MCF 10A (cell line): ENCODE results near the gene ITGA5. TPM values are rescaled to one million over a fixed set of nuclear protein-coding genes. Genes with fewer than 3 reads are reported as not detected.

Experiments
- BruUV-seq: library from RNA; stranded (reverse); fragments of 400-500 nt; replicated peaks from 2 replicates; lab custom pipeline; 2021; lab: Mats Ljungman, UMichigan
- CTCF ChIA-PET: fragments of 300-600 bp; sonication (Branson Sonifier 250); formaldehyde crosslinking; extraction: SDS; loops from one replicate; lab custom pipeline; 2021; ENCODE audit warnings: antibody characterized with exemption, inconsistent platforms; lab: Yijun Ruan, JAX
- POLR2A ChIA-PET: fragments of 300-600, 350-650 bp; sonication (Branson Sonifier 250); formaldehyde crosslinking; extraction: SDS; loops from one replicate; lab custom pipeline; 2020; ENCODE audit warnings: antibody characterized with exemption, inconsistent platforms; lab: Yijun Ruan, JAX
- DNase-seq: peaks from one replicate; pipeline ENCODE4 v3.0.0-alpha.2; 2018; ENCODE audit not compliant: unreplicated experiment
- H3K27ac Mint-ChIP-seq: one replicate; pipeline ENCODE4 v1.8.0; 2022; ENCODE audit warnings: mild to moderate bottlenecking, low read depth, mixed read lengths; ENCODE audit not compliant: unreplicated experiment
- H3K27me3 Mint-ChIP-seq: one replicate; pipeline ENCODE4 v1.8.0; 2022; ENCODE audit warnings: mixed read lengths; ENCODE audit not compliant: insufficient read depth, unreplicated experiment
- H3K36me3 Mint-ChIP-seq: one replicate; pipeline ENCODE4 v1.8.0; 2022; ENCODE audit warnings: mild to moderate bottlenecking, moderate library complexity, mixed read lengths; ENCODE audit not compliant: insufficient read depth, unreplicated experiment
- H3K4me1 Mint-ChIP-seq: one replicate; pipeline ENCODE4 v1.8.0; 2022; ENCODE audit warnings: mixed read lengths; ENCODE audit not compliant: insufficient read depth, unreplicated experiment
- H3K4me3 Mint-ChIP-seq: one replicate; pipeline ENCODE4 v1.8.0; 2022; ENCODE audit warnings: mild to moderate bottlenecking, moderate library complexity, mixed read lengths; ENCODE audit not compliant: unreplicated experiment
- H3K9me3 Mint-ChIP-seq: one replicate; pipeline ENCODE4 v1.8.0; 2022; ENCODE audit warnings: mixed read lengths; ENCODE audit not compliant: unreplicated experiment
- intact Hi-C: fragments of 100-400 bp; cut with micrococcal nuclease; formaldehyde crosslinking; loops from 2 replicates; pipeline ENCODE4 v1.14.1; 2022
- total RNA-seq: library from RNA; stranded (reverse); gene quantifications from 2 replicates; pipeline ENCODE4 v1.2.3, GENCODE V29; 2022
- TF ChIP-seq, protein P1 (sequence below): fragments of 200-600 bp; IDR thresholded peaks from one replicate; pipeline ENCODE4 v1.8.0; 2022; ENCODE audit warnings: antibody characterized with exemption, mild to moderate bottlenecking; ENCODE audit not compliant: unreplicated experiment

Gene ITGA5
- total RNA-seq, 1 experiment from 2014 or later: 110 TPM

DNA sequence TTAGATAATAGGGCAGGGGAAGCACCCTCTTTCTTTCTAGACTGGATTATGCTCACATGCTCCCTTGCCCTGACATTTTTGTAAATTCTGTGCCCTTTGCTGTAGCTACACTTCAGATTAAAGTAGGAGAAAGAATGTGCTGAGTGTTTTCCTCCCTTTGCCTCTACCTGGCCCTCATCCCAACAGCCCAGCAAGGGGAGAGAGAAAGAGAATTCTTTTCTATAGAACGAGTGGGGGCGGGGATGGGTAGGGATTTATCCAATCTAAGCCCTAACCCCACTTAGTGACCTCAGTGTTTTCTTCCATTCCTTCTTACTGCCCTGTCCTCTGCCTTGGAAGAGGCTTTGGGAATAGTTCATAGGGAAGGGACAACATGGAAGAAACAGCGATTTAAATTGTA, 68.3 kb downstream of the ITGA5 start:
- no TSS peak for BruUV-seq
- no peak for DNase-seq
- ChIA-PET CTCF (interaction anchor here (0.9 to 2.9 kb wide), 5 partner anchors 10 to 58 kb away, joined by 3 to 12 read pairs (median 3); no protein-coding TSS in a partner anchor), POLR2A (interaction anchor here (0.7 to 2.2 kb wide), 2 partner anchors 10 to 71 kb away, joined by 3 to 6 read pairs; partner anchors contain the start of gene CBX5)
- peaks cover 9% of the 10 kb centered on the region for H3K4me1 Mint-ChIP-seq
- peaks cover 56% of the 10 kb centered on the region for H3K36me3 Mint-ChIP-seq
- H3K9me3 Mint-ChIP-seq: no peaks in the 10 kb centered on the region
- H3K4me3 Mint-ChIP-seq: no peak overlapping the region
- no peaks in the 10 kb centered on the region for H3K27me3 Mint-ChIP-seq
- intact Hi-C loops: no loop called here
- no peak overlapping the region for H3K27ac Mint-ChIP-seq
- TF ChIP-seq, protein P1, sequence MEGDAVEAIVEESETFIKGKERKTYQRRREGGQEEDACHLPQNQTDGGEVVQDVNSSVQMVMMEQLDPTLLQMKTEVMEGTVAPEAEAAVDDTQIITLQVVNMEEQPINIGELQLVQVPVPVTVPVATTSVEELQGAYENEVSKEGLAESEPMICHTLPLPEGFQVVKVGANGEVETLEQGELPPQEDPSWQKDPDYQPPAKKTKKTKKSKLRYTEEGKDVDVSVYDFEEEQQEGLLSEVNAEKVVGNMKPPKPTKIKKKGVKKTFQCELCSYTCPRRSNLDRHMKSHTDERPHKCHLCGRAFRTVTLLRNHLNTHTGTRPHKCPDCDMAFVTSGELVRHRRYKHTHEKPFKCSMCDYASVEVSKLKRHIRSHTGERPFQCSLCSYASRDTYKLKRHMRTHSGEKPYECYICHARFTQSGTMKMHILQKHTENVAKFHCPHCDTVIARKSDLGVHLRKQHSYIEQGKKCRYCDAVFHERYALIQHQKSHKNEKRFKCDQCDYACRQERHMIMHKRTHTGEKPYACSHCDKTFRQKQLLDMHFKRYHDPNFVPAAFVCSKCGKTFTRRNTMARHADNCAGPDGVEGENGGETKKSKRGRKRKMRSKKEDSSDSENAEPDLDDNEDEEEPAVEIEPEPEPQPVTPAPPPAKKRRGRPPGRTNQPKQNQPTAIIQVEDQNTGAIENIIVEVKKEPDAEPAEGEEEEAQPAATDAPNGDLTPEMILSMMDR: no peak

DNA sequence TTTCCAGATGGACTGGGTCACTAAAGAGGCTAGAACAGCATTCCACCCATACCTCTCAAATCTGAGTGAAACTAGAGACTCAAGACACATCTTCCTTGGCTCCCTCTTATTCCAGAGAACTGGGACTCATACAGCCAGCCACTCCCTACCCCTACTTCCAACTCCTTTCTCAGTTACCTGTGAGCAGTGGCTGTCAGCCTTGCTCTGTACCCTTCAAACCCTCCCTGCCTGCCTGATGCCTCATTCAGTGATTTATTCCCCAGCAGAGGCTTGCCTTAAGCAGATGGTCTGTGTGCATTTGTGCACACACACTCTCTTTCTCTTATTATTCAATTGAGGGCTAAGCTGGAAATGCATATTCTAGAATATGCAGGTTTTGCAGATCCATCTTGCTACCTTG, 69.4 kb downstream of the ITGA5 start:
- no peaks in the 10 kb centered on the region for H3K9me3 Mint-ChIP-seq
- peaks cover 8% of the 10 kb centered on the region for H3K4me1 Mint-ChIP-seq
- ChIA-PET CTCF (interaction anchor here (0.5 to 1.9 kb wide), 3 partner anchors 11 to 128 kb away, joined by 3 to 9 read pairs (median 3); no protein-coding TSS in a partner anchor), POLR2A (no interaction called here)
- DNase-seq: no peak
- H3K36me3 Mint-ChIP-seq: peaks cover 65% of the 10 kb centered on the region
- intact Hi-C loops: no loop called here
- BruUV-seq: no TSS peak
- no peak overlapping the region for H3K27ac Mint-ChIP-seq
- TF ChIP-seq, protein P1: no peak
- no peak overlapping the region for H3K4me3 Mint-ChIP-seq
- no peaks in the 10 kb centered on the region for H3K27me3 Mint-ChIP-seq

- no TSS peak for BruUV-seq
- H3K9me3 Mint-ChIP-seq: no peaks in the 10 kb centered on the region
- peaks cover 71% of the 10 kb centered on the region for H3K36me3 Mint-ChIP-seq
- H3K4me3 Mint-ChIP-seq: no peak overlapping the region
- intact Hi-C loops: no loop called here
- H3K27me3 Mint-ChIP-seq: no peaks in the 10 kb centered on the region
- DNase-seq: no peak
- CTCF ChIA-PET: interaction anchor here (1.1 kb wide), 1 partner anchor 12 kb away, joined by 3 read pairs; no protein-coding TSS in a partner anchor
- POLR2A ChIA-PET: no interaction called here
- no peak overlapping the region for H3K27ac Mint-ChIP-seq
- H3K4me1 Mint-ChIP-seq: peaks cover 8% of the 10 kb centered on the region
- TF ChIP-seq, protein P1: no peak
Measured at GRCh38 chr12:54349036-54349435, 70.0 kb downstream of the ITGA5 start.

Other genes starting within 250 kb of the ITGA5 start
- 42.6 and 52.8 TPM in 2 replicates for gene SMUG1, start 230.3 kb downstream of the ITGA5 start, total RNA-seq
- gene CBX5, start 139.1 kb downstream of the ITGA5 start, total RNA-seq: 109 and 112 TPM in 2 replicates
- gene HNRNPA1, start 138.5 kb downstream of the ITGA5 start, total RNA-seq: 1,158 and 1,435 TPM in 2 replicates
- gene NFE2, start 118.3 kb downstream of the ITGA5 start, total RNA-seq: 0.40 and 0.64 TPM in 2 replicates
- 207 and 299 TPM in 2 replicates for gene COPZ1, start 94.1 kb downstream of the ITGA5 start, total RNA-seq
- 0.17 TPM in 1 of 2 replicates, not detected in the other for gene GPR84, start 54.8 kb downstream of the ITGA5 start, total RNA-seq
- 8.3 and 9.0 TPM in 2 replicates for gene ZNF385A, start 34.5 kb downstream of the ITGA5 start, total RNA-seq
- gene GTSF1, start 54.3 kb upstream of the ITGA5 start, total RNA-seq: not detected in 2 replicates
- not detected in 2 replicates for gene NCKAP1L, start 78.5 kb upstream of the ITGA5 start, total RNA-seq
- gene PDE1B, start 130.3 kb upstream of the ITGA5 start, total RNA-seq: not detected in 2 replicates
- not detected in 2 replicates for gene PPP1R1A, start 169.4 kb upstream of the ITGA5 start, total RNA-seq
- gene LACRT, start 215.6 kb upstream of the ITGA5 start, total RNA-seq: not detected in 2 replicates
- not detected in 2 replicates for gene DCD, start 229.1 kb upstream of the ITGA5 start, total RNA-seq